ENCODE data around the gene LRRC8D.
"Not testable (repeated sequence)": the region's sequence is repeated elsewhere in the genome, so short reads cannot be mapped to it uniquely, and the experiment has no call there.

The LRRC8D gene

DNA sequence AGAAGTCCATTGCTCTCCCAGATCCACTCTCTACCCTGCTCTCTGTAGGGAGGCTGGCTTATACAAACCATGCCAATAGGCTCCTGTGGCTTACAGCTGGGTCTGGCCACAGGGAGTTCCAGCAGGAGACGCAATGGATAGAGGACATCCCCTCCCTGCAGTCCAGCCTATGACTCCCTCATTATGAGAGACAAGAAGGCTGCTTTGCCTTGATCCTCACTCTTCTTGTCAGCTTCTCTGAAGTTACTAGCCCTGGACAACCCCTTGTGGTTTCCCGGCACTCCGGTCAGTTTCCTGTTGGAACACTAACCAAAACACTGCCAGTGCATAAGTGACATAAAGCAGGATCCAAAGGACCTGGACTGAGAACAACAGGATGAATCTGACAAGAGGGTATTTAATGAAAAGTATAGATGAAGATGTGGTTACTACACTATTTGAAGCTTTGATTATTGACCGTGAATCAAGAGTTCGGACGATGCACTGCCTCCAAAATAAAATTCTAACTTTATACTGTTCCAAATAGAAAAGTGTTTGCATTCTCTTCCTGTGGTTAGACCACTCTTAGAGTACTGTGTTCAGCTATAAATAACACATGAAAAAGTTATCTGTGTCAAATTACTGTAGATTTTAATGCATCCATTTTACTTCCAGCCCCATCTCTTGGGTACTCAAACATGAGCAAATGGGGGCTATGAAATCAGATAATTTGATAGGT lies 141.4 kb downstream of the LRRC8D start:
- no peak for DNase-seq (ENCODE audit: low spot score)

DNA sequence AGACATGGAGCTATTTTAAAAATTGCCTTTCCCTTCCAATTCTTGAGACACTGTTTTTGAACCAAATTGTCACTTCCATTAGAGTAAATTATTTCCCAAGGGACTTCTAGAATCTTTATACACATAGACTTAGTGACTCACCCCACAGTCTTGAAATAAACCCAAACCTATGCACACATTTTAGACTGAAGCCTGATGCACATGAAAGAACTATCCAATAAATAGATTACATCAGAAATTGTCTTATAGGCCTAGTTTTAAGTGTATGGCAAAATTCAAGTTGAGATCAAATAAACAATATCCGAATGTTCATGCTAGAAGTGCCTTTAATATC lies 141.9 kb downstream of the LRRC8D start:
- DNase-seq (ENCODE audit: low spot score) = no peak

DNA sequence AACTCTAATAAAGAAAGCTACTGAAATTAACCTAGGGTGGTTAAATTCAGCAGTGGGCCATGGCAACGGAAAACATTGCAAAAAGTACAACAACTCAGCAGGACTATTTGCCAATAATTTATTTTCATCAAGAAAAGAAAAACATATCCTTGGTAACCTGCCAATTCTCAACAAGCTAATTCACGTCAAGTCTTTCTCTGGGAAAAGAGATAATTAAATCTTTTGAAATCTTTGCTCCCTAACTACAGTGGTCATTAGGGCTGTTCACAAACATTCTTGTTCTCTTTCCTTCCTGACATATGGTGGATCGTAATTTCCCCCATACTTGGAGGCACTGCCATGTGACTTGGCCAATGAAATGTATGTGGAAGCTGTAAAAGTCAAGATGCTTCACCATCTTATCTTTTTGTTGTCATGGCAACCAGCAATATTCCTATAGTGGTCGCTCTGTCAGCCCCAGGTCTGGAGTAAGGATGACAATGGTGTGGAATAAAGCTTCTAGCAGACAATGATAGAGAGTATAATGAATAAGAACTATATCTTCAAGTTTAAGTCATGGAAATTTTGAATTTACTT lies 144.4 kb downstream of the LRRC8D start:
- DNase-seq (ENCODE audit: low spot score) = no peak

DNA sequence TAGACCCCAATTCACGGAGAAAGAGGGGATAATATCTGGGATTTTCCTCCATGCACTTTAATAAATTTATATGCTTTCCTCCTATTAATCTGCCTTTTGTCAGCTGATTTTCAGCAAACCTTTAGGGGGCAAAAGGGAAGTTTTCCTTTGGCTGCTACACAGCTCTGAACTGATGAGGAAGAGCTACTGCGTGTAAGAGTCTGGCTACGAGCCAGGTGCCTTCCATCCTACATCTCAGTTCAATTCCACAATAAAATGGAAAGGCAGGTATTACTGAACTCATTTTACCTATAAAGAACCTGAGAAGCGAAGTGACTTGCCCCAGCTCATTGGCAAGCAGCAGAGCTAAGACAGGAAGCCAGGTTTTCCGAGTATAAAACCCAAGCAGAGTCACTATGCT lies 145.8 kb downstream of the LRRC8D start:
- no peak for DNase-seq (ENCODE audit: low spot score)

DNA sequence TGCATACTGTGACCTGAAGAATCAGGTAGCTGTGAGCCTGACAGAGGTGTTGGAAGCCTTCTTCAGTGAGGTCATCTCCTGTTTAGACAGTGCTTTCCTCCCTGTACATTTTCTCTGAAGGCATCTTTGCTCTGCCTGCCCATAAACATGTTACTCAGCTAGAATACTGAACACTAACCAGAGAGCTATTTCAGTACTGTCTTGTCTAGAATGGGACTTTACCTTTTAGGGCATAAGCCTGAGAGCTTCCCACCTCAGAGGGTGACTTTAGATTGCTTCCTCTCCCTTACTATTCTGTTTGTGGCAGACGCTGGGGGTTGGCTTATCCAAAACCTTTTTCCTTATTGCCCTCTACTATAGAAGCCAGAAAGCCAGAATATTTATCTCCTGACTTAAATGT lies 150.8 kb downstream of the LRRC8D start:
- no peak for DNase-seq (ENCODE audit: low spot score)

DNA sequence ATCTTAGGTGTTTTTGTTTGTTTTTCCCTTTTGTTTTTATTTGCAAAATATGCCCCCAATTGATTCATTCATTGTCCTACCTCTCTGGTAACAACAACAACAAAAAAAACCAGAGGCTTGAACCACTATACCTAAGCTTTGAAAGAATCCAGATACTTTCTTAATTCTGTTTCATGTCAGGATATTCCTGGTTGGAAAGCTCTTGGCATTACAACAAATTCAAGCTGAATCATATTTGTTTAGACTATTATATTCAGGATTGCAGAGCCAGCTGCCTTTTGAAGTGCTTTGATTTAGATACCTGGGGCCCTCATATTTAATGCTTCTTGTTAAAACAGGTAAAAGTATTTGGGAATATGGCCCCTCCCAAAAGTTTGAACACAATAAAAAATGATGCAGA lies 151.2 kb downstream of the LRRC8D start:
- DNase-seq (ENCODE audit: low spot score) = no peak

DNA sequence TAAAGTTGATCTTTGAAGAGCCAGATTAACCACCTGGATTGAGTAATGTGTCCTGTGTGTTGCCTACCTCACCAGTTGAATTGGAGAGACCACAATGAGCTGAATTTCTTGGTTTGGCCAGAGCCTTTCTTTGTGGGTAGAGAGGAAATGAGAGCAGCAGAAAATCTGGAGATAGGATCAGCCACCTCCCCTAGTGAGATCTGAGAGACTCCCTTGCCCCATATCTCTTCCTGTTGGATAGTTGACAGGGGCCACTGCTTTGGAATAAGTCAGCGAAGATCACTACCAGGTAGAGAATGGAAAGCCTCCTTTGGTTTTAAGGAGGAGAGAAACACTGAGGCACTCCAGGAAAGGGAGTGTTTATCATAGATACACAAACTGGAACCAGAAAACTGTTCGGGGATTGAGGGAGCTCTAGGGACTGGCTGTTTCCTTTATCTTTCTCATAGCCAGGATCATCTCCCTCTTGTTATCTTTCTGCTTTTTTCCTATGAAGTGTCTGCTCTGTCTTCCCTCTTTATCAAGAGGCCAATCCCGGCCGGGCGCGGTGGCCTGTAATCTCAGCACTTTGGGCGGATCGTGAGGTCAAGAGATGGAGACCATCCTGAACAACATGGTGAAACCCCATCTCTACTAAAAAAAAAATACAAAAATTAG lies 152.8 kb downstream of the LRRC8D start:
- DNase-seq (ENCODE audit: low spot score) = no peak

DNA sequence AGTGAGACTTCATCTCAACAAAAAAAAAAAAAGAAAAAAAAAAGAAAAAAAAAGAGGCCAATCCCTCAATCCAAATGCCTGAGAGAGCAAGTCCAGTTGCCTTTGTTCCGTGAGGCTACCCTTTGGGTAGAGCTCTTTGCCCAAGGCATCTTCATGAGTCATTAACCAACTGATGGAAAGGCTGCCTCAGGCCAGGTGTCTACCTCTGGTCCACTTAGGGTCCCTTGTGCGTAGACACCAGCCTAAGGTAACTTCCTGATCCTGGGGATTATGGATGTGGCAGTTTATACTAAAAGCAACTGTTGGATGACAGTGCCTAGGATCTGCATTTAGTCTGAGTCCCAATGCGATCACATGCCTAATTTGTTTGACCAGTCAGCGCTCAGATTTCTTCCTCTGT lies 153.4 kb downstream of the LRRC8D start:
- no peak for DNase-seq (ENCODE audit: low spot score)

DNA sequence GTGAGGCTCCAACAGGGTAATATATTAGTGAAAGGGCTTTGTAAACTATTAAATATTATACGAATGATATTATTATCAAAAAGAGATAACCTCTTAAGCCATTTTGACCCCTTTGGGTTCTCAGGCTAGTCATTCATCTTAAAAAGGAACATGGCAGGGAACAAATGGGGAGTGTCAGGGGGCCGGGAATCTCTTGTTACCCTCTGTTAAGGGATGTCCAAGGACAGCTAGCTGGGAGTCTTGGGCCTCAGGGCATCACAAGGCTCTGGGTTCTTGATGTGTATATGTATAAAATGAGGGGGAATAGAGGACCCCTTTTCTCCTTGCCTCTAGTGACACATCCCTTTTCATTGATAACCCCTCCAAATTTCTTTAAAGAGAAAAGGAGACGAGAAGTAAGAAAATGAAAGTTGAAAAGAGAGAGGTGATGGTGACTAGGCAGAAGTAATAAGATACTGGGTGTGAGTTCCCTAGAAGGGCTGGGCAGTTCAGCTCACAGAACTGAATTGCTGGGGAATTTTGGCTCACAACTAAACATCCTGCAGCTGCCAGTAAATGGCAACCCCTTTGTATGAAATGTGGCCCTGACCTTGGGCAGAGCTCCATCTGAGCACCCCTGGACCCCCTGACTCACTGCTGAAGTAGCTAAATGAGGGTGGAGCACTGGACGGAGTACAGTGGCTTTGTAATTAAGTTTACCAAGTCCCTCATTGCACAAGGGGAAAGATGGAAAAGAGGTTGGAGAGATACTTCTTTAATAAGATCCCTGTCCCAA lies 154.1 kb downstream of the LRRC8D start:
- DNase-seq (ENCODE audit: low spot score) = peak; percentile 63

DNA sequence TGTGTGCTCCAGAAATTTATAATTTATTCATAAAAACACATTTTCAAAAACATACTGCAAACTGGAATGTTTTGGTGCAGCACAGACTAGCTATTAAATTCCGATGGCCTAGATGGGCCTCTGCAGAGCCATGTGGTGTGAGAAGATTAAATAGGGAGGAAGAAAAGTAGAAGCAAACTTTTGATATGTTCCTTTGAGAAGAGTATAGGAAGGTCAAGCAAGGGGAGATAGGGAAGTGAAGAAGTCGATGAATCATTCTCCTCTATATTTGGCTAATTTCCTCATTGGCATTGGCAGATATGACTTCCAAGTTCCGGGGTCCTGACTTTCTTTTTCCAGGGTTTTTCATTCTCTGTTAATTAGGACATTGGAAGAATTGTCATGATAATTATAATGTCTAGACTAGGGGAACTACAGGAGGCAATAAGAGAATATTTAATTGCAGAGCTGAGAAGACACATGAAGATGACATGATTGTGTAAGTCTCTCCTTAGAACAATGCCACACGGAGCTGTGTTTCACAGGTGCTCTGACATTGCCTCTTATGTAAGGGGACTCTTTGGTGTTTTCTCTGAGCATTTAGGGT lies 154.8 kb downstream of the LRRC8D start:
- peak; percentile 58 for DNase-seq (ENCODE audit: low spot score)

DNA sequence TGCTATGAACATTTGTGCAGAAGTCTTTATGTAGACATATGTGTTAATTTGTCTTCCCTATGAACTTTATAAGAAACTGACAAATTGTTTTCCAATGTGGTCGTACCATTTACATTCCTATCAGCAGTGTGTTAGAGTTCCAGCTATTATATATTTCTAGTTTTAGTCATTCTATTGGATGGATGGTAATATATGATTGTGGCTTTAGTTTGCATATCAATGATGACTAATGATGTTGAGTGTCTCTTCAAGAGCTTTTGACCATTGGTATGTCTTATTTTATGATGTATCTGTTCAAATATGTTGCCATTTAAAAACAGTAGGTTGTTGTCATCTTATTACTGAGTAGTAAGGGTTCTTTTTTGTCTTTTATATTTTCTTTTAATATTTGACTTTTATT lies 157.9 kb downstream of the LRRC8D start:
- DNase-seq (ENCODE audit: low spot score) = no peak

DNA sequence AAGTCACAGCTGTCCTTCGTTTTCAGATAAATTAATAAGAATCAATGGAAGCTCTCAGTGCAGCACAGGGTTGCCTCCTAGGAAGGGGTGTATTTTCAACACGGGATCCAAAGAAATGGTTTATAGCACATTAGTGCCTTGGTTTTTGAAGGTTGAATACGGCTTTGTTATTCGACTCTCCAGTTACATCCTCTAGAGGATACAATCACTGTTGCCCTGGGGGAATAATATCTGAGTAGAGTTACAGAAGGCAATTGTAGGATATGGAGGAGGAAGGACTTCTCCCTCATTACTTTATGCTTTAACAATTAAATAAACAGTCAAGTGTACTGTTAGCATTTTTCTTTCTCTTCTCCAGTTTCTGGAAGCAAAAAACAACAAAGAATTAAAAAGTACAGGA lies 159.8 kb downstream of the LRRC8D start:
- no peak for DNase-seq (ENCODE audit: low spot score)

DNA sequence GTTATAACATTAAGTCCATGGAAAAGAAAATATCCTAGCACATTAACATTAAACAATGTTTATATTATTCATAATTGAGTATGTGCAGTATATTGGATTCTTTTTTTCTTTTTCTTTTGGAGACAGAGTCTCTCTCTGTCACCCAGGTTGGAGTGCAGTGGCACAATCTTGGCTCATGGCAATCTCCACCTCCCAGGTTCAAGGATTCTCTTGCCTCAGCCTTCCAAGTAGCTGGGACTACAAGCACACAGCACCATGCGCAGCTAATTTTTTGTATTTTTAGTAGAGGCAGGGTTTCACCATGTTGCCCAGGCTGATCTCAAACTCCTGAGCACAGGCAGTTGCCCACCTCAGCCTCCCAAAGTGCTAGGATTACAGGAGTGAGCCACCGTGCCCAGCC lies 162.0 kb downstream of the LRRC8D start:
- not testable (repeated sequence) for DNase-seq (ENCODE audit: low spot score)

DNA sequence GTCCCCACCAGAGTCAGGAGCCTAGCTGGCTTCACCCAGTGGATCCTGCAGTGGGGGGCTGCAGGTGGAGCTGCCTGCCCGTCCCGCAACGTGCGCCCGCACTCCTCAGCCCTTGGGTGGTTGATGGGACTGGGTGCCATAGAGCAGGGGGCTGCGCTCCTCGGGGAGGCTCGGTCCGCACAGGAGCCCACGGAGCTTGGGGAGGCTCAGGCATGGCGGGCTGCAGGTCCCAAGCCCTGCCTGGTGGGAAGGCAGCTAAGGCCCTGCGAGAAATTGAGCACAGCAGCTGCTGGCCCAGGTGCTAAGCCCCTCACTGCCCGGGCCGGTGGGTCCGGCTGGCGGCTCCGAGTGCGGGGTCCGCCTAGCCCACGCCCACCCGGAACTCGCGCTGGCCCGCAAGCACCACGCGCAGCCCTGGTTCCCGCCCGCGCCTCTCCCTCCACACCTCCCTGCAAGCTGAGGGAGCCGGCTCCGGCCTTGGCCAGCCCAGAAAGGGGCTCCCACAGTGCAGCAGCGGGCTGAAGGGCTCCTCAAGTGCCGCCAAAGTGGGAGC lies 163.8 kb downstream of the LRRC8D start:
- DNase-seq (ENCODE audit: low spot score) = not testable (repeated sequence)

DNA sequence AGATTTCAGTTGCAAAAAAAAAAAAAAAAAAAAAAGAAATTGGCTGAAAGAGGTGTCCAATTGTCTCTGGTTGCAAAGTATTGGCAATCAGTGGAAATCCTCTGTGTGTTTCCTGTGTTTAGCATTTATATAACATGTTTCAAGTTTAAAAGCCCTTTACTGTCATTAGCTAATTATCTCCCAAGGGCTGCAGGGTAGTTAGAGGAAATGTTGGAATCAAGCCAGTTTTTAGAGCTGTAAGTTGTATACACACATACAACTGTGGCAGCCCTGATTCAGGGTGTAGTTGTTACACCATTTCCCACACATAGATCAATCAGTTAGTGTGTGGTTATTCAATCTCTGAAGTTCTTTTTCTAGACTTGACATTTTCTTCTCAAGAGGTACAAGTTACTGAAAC lies 165.2 kb downstream of the LRRC8D start:
- DNase-seq (ENCODE audit: low spot score) = peak; percentile 50

Measured in hematopoietic multipotent progenitor cell treated with erythropoietin and hydrocortisone succinate and interleukin-3 and kit ligand, for 15 days (in vitro differentiated cells).